Epithelial cell of prostate (primary cell): ENCODE results near the gene PUM1.

Experiments used
- DNase-seq: peaks from one replicate; pipeline ENCODE4 v3.0.0-alpha.2; 2011; ENCODE audit warnings: low read depth, low spot score
- H3K27ac ChIP-seq: fragments of 450-650 bp; 2 replicates; pipeline ENCODE4 v1.5.1; 2017; ENCODE audit warnings: mild to moderate bottlenecking

PUM1 gene

DNA sequence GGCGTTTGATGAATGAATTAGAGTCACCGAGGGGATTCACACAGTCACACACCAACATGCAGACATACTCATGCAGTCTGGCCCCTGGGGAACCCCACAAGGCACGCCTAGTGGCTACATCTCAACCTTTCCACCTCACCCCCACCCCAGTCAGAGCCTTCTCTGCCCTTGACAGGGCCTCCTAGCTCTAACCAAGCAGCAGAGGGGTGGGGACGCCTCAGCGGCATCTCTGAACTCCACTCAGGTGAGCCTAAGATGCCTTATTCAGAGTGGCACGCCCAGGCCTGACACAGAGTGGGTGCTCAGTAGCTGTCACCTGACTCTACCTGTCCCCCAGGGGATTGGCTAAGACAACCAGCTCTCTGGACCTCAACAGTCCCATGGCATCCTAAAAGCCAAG, 153.3 kb downstream of the PUM1 start:
- no peak for DNase-seq
- H3K27ac ChIP-seq, result no peak overlapping the region

DNA sequence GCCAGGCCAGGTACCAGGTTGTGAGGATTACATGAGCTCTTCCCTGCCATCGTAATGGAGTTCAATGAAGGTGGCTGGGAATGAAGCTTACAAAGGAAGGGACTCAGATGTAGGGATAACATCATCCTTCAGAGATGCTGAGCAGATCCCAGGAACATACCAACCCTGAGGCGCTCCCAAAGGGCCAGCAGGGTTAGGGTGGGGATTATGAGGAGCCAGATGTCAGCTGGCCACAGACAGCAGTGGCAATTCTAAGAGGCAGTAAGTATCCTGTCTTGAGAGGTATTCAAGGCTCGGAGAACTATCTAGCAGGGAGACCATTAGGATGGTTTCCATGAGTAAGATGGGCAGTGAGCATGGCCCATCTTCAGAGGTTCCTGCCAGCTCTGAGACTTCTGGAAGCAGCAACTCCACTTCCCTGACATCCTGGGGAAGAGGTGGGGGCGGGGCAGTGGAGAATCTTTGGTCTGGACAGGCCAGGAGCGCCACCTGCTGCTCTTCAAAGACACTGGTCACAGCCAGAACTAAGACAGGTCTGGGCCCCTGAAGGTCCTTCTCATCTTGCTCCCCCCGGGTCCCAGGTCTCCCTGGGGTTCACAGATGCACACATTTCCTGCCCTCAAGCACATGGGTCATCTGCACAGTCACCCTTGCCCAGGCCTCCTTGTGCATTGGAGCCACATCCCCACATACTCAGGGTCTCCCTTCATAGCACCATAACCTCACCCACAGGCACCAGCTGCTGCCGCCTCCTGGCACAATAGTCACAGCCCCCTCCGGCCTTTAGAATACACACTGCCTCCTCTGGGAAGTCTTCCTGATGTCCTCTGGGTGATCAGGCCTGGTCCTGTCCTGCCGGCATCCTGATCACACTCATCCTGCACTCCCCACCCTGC, 154.2 kb downstream of the PUM1 start:
- DNase-seq, result peak; percentile 20
- H3K27ac ChIP-seq, result no peak overlapping the region

- no peak overlapping the region for H3K27ac ChIP-seq
- no peak for DNase-seq
These were observed 156.0 kb downstream of the PUM1 start for GRCh38 chr1:30909365-30910068.

DNA sequence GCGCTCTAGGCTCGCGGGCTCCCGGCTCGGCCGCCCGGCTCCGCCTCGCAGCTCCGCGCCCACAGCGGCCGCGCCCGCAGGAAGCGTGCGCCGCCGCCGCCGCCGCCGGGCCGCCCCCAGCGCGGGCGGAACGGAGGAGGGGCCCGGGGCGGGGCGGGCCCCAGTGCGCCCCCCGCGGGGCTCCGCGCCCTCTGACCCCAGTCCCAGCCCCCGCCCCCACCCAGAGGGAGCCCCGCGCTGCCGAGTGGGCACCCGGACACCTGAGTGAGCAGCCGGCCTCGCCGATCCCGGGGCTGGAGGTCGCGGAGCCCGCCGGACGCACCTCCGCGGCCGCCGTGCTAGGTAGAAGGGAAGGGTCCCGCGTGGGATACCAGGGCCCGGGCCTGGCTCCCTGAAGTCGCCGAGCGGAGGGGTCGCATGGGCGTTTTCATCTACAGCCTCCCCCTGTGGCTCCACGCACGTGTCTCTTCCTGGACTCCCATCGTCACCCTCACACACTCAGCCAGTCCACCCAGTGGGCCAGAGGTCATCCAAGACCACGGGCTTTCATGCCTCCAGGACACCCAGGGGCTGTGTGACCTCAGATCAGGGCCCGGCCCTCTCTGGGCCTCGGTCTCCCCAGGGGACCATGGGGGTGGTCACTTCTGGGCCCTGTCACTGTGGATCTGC, 156.7 kb downstream of the PUM1 start, which contains the start of gene SDC3:
TSS of gene SDC3 (minus strand) at position 63 of the 669 bp plus-strand sequence. CDS start 172 bp downstream, outside the sequence.
- DNase-seq, result no peak
- no peak within 1 kb of the TSS for H3K27ac ChIP-seq

- DNase-seq, result no peak
- no peak overlapping the region for H3K27ac ChIP-seq
These were observed 157.2 kb downstream of the PUM1 start for GRCh38 chr1:30908316-30908695.

GRCh38 chr1:30907481-30908315, 157.8 kb downstream of the PUM1 start:
- no peak overlapping the region for H3K27ac ChIP-seq
- no peak for DNase-seq

DNA sequence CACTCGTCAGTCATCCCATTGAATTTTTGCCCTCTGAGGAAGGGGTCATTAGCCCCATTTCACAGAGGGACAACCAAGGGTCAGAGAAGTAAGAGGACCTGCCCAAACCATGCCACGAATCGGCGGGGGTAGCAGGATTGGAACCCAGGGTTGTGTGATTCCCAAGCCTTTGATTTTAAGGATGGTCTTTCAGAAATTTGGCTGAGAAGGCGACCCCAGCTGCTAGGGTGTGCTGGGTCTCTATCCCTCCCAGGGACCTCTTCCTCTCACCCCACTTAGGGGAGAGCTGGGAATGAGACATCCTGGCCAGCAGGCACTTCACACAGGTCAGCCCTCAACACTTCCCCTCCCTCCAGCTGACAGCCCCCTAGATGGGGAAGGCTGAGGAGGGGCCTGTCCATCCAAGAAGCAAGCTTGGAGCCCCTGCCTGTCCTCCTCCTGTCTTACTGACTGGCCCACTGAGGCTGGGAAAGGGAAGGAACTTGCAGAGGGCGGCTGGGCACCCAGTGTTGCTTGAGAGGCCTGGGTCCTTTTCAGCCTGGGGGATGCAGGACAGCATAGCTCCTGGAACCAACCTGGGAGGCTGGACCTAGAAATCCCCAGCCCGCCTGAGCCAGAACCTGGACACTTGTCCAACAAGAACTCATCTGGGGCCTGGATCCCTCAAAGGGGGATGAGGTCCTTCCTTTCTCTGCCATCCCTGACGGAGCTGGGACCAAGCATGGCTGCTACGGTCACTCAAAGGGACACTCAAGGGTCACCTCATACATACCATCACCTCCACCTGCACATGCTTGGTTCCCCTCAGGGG, 158.7 kb downstream of the PUM1 start:
- no peak for DNase-seq
- H3K27ac ChIP-seq, result no peak overlapping the region

- H3K27ac ChIP-seq, result no peak overlapping the region
- no peak for DNase-seq
These were observed 159.4 kb downstream of the PUM1 start for GRCh38 chr1:30905916-30906620.

GRCh38 chr1:30905403-30905802, 160.1 kb downstream of the PUM1 start:
- H3K27ac ChIP-seq, result no peak overlapping the region

DNA sequence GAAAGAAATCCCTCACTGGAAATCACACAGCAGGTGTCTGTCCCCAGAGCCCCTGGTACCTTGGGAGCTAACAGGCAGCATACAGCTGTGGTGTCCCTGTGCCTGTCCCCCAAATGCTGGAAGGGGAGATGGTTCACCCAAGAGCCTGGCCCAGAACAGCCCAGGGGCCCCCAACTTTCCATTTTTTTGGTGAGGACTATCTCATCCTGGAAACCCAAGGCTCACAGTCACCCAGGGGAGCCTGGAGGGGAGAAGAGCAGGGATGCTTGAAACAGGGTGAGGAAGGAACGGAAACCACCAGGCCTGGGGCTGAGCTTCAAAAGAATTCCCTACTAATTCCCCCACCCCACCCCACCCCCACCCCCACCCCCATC, 160.6 kb downstream of the PUM1 start:
- no peak overlapping the region for H3K27ac ChIP-seq
- no peak for DNase-seq

More at GRCh38 chr1:30905403-30905802, 160.1 kb downstream of the PUM1 start:
- no peak for DNase-seq

DNA sequence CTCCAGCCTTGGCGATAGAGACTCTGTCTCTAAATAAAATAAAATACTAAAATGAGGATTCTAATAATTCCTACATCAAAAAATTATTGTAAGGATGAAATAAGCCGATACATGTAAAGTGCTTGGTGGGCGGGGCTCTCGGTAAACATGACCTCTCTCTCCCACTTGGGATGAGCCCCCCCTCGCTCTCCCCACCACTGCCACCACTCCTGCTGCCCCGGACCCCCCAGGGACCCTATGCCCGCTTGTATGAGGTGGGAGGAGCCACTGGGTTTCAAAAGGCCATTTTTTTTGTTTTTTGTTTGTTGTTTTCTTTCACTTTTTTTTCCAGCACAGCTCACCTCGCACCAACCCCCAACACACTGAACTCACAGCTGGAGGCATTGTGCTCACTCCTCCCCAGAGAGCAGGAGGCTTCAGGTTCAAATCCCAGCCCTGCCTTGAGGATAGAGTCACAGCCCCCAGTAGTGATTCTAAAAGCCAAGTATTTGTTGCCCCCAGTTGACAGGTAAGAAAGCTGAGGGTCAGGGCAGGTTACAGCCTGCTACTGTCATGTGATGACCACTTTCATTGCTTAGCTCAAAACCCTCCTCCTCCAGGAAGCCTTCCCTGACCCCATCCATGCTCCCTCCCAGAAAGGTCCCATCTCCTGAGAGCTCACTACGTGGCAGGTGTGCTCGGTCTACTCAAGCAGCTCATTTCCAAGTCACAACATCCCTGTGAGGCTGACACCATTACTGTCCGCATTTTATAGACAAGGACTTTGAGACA, 161.1 kb downstream of the PUM1 start:
- DNase-seq, result no peak
- H3K27ac ChIP-seq, result no peak overlapping the region

GRCh38 chr1:30903343-30904034, 162.0 kb downstream of the PUM1 start:
- H3K27ac ChIP-seq, result no peak overlapping the region
- no peak for DNase-seq

GRCh38 chr1:30902593-30903290, 162.8 kb downstream of the PUM1 start:
- DNase-seq, result no peak
- H3K27ac ChIP-seq, result no peak overlapping the region

GRCh38 chr1:30901798-30902581, 163.5 kb downstream of the PUM1 start:
- H3K27ac ChIP-seq, result no peak overlapping the region
- DNase-seq, result no peak

DNA sequence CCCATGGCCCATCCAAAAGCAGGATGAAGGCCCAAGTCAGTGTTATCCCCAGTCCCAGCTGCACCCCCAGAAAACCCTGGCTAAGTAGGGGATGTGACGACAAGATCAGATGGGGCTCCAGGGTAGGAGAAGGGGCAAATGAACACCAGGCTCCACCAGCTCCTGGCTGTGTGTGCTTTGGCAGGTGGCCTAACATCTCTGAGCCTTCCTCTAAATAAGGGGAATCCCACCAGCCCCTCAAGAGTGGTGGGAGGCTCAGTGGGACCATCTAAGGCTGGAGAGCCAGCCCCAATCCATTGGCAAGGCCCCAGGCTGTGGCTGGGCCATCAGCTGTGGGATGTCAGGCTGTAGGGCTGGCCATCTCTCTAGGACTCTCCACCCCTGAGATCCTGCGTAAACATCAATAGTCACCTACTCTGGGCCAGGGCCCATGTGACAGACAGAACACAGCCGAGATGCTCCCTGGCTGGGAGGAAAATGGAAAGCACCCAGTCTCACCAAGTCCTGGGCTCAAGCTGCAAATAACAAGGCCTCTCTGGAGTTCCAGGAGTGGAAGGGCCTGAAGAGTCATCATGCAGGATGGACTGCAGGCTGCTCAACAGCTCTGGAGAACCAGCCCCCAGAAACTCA, 164.5 kb downstream of the PUM1 start:
- no peak overlapping the region for H3K27ac ChIP-seq
- DNase-seq, result no peak

- no peak overlapping the region for H3K27ac ChIP-seq
- DNase-seq, result no peak
These were observed 165.0 kb downstream of the PUM1 start for GRCh38 chr1:30900486-30900885.
